Activated naive CD8-positive, alpha-beta T cell treated with anti-CD3 and anti-CD28 coated beads, Interleukin-2, amount 10 ng/mL, durations not matched to agents 7 days and 5 days (primary cell): Measurements from ENCODE around the gene GSX2. TPM values are rescaled to one million over a fixed set of nuclear protein-coding genes. Genes with fewer than 3 reads are reported as not detected.

Experiments
- ATAC-seq: fragments of 150-1000 bp; cut with Tn5 transposase; one replicate; pipeline ENCODE4 v1.10.0; 2021; ENCODE audit warnings: low read depth, moderate library complexity
- POLR2A ChIA-PET: fragments of 350-600 bp; sonication (Branson Sonifier 250); formaldehyde crosslinking; loops from one replicate; lab custom pipeline; 2021; ENCODE audit warnings: antibody characterized with exemption; lab: Charles Lee
- DNase-seq: peaks from one replicate; pipeline ENCODE4 v3.0.0; 2021
- H3K27ac Mint-ChIP-seq: one replicate; pipeline ENCODE4 v1.8.0; 2022; ENCODE audit warnings: mild to moderate bottlenecking, mixed read lengths
- H3K27me3 Mint-ChIP-seq: one replicate; pipeline ENCODE4 v1.8.0; 2022; ENCODE audit warnings: mild to moderate bottlenecking, moderate library complexity, mixed read lengths
- H3K36me3 Mint-ChIP-seq: one replicate; pipeline ENCODE4 v1.8.0; 2021; ENCODE audit warnings: mild to moderate bottlenecking, mixed read lengths
- H3K4me1 Mint-ChIP-seq: one replicate; pipeline ENCODE4 v1.8.0; 2021; ENCODE audit warnings: mixed read lengths
- H3K4me3 Mint-ChIP-seq: one replicate; pipeline ENCODE4 v1.8.0; 2022; ENCODE audit warnings: mild to moderate bottlenecking, moderate library complexity, mixed read lengths
- H3K9me3 Mint-ChIP-seq: one replicate; pipeline ENCODE4 v1.8.0; 2021; ENCODE audit warnings: mixed read lengths
- total RNA-seq, 2 experiments: library from RNA; stranded (reverse); gene quantifications; one replicate each; pipeline ENCODE4 v1.2.3, GENCODE V29; 2021

GSX2 gene
- total RNA-seq, 2 experiments from 2014 or later = not detected

DNA sequence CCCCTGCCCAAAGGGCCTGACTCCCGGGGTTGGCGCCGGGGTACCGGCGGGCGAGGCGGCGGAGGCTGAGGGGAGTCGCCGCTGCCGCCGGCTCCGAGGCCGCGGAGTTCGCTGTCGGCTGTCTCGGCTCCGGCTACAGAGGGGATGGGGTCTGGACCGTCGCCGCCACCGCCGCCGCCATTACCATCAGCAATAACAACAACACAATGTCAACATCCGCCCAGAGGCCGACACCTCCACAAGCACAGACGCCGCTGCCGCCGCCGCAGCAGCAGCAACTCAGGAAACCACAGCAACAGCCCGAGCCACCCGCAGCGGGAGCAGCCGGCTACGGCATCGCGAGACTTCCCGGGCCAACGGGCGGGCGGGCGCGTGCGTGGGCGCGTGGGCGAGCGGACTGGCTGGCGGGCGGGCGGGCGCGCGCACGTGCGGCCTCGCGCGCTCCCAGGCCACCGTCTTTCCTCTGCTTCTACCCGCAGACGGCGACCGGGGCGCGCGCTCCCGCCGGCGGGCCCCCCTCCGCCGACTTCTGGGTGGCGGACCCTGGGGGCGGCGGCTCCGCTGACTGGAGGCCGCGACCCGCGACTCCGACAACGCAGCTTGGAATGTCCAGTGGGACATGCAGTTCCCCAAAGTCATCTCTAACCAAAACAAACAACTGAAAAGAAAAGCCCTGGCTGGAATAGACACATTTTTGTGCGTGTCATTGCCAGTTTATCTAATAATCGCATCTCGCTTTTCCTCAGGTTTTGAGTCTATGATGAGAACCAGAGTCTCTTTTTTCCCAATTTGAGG is 35.4 kb upstream of the GSX2 start, which contains the start of gene CHIC2:
TSS of gene CHIC2 (minus strand) at position 289 of the 795 bp plus-strand sequence. CDS start 305 bp downstream, outside the sequence.
- DNase-seq (peak; percentile 98), ATAC-seq (peak; percentile 88)
- POLR2A ChIA-PET = no interaction called here
- H3K4me1 Mint-ChIP-seq = peaks cover 31% of the 10 kb centered on the region
- peak within 1 kb of the TSS; percentile 97 for H3K4me3 Mint-ChIP-seq
- H3K9me3 Mint-ChIP-seq = no peaks in the 10 kb centered on the region
- H3K27me3 Mint-ChIP-seq = peaks cover 2% of the 10 kb centered on the region
- peak within 1 kb of the TSS; percentile 94 for H3K27ac Mint-ChIP-seq
- peaks cover 4% of the 10 kb centered on the region for H3K36me3 Mint-ChIP-seq

DNA sequence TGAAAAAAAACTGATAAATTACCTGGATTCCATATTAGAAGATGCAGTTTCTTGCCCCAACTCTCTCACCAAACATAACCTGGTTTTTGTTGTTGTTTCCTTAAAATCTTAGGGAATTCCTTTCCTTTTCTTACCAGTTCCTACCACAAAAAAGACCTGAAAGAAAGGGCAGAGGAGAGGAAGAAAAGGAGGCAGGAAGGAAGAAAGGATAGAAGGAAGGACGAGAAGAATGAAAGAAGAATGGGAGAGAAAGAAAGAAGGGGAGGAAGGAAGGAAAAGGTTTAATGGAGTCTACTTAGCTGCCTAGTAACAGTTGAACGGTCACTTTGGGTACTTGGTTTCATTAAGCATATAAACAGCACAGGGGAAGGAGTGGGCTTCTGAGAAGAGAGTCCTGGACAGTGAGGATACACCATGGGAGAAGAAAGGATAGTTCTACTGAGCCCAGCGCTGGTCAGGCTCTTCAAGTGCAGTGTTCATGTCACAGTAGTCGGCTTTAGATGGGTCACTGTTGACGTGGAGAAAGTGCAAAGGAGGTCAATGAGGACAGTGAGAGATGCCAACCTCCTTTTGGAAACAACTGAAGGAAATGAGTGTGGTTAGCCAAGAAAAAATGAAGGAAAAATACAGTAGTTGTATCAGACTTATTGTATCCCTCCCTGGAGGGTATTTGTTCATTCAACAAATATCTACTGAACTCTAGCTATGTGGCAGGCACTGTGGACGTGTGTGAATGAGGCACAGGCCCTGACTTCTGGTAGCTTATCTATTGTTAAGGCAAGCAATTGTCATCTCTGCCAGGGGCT is 34.5 kb upstream of the GSX2 start:
- Mint-ChIP-seq H3K4me3 (peak overlapping the region; percentile 78), H3K27me3 (peaks cover 2% of the 10 kb centered on the region), H3K36me3 (peaks cover 4% of the 10 kb centered on the region), H3K27ac (peak overlapping the region; percentile 73), H3K9me3 (no peaks in the 10 kb centered on the region), H3K4me1 (peaks cover 24% of the 10 kb centered on the region)
- DNase-seq = no peak
- no peak for ATAC-seq
- POLR2A ChIA-PET = no interaction called here

DNA sequence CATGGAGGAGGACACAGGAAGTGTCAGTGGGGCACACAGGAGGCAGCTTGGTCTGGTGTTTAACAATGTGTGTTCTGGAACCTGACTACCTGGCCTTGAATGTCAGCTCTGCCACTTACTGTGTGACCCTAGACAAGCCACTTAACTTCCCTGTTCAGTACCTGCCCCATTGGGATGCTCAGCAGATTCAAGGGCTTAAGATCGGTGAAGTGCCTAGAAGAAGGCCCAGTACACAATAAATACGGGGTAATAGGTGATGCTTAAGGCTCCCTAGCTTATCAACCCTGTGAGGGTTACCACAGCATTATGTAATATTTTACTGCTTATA is 33.9 kb upstream of the GSX2 start:
- POLR2A ChIA-PET = no interaction called here
- Mint-ChIP-seq H3K36me3 (peaks cover 4% of the 10 kb centered on the region), H3K9me3 (no peaks in the 10 kb centered on the region), H3K4me3 (no peak overlapping the region), H3K27ac (no peak overlapping the region), H3K4me1 (peaks cover 21% of the 10 kb centered on the region), H3K27me3 (peaks cover 5% of the 10 kb centered on the region)
- no peak for ATAC-seq
- no peak for DNase-seq

DNA sequence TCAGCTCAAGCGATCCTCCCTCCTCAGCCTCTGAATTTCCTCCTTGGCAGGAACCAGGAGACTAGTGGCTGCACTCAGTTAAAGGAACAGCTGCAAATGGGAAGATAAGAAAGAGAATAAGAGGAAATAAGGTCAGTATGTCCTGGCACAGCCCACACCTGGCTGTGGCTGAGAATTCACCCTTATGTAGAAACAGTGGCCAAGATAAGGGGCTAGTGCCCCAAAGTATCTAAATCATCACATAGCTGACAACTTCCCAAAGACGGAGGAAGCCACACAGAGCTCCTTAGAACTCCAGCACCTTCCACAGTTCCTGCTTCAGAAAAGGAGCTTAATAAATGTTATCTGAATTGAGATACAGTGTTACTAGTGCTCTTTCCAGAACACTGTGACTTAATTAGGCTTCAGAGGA is 33.2 kb upstream of the GSX2 start:
- Mint-ChIP-seq H3K27ac (no peak overlapping the region), H3K9me3 (no peaks in the 10 kb centered on the region), H3K4me1 (peaks cover 18% of the 10 kb centered on the region), H3K27me3 (peaks cover 5% of the 10 kb centered on the region), H3K4me3 (no peak overlapping the region), H3K36me3 (peaks cover 4% of the 10 kb centered on the region)
- DNase-seq (no peak), ATAC-seq (no peak)
- POLR2A ChIA-PET = no interaction called here

DNA sequence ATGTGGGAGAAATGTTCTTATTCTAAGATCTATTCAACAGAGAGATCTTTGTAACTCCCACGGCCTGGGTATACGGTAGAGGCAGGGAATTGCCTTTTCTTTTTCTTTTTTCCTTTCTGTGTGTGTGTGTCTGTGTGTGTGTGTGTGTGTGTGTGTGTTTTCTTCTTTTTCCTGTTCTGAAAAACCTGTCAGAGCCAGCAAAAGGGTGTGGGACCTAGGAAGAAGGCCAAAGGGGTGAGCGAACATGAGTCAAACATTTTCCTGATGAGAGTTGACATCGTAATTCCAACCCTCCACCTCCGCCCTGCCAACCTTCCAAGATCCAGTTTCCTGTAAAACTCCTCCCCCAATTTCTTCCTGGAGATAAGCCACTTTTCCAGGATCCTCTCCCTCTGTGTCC is 32.8 kb upstream of the GSX2 start:
- ATAC-seq (no peak), DNase-seq (no peak)
- no peak overlapping the region for H3K27ac Mint-ChIP-seq
- no peaks in the 10 kb centered on the region for H3K9me3 Mint-ChIP-seq
- H3K4me1 Mint-ChIP-seq = peaks cover 15% of the 10 kb centered on the region
- H3K4me3 Mint-ChIP-seq = no peak overlapping the region
- peaks cover 2% of the 10 kb centered on the region for H3K36me3 Mint-ChIP-seq
- POLR2A ChIA-PET = no interaction called here
- peaks cover 5% of the 10 kb centered on the region for H3K27me3 Mint-ChIP-seq

DNA sequence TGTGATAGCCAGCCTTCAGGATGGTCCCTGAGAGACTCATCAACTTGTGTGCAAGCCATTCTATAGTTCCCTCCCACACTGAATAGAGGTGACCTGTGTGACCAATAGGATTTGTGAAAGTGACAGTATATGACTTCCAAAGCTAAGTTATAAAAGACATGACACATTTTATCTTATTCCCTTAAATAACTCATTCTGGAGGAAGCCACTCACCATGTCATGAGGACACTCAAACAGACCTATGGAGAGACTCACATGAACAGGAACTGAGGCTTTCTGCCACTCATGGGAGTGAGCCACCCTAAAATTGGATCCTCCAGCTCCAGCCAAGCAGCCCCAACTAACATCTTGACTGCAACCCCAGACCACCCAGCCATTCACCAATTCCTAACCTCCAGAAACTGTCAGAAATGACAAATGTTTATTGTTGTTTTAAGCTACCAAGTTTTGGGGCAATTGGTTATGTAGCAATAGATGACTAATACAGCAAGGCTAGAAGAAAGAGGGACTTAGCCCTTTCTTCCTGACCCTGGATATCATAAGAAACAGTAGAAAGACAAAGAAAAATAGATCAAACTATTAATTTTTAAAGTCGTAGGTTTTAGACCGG is 26.6 kb upstream of the GSX2 start:
- POLR2A ChIA-PET = no interaction called here
- no peak for ATAC-seq
- Mint-ChIP-seq H3K4me1 (no peaks in the 10 kb centered on the region), H3K27ac (no peak overlapping the region), H3K27me3 (peaks cover 22% of the 10 kb centered on the region), H3K9me3 (no peaks in the 10 kb centered on the region), H3K4me3 (no peak overlapping the region), H3K36me3 (no peaks in the 10 kb centered on the region)
- DNase-seq = no peak

DNA sequence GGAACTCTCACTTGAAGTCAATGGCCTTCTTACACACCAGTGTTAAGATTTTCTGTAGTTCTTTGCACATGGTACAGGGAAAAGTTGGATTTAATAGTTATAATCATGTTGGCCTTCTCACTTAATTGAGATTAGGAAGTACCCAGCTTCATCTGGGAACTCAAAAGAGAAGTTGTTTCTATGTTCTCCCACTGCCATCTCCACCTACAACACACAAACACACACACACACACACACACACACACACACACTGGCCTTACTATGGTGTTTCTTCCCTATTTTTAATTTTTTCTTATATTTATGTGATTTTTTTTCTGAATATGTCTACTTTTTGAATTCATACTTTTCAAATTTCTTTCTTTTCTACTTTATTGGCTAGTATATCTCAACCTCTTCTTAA is 25.6 kb upstream of the GSX2 start:
- Mint-ChIP-seq H3K4me3 (no peak overlapping the region), H3K4me1 (no peaks in the 10 kb centered on the region), H3K27me3 (peaks cover 22% of the 10 kb centered on the region), H3K36me3 (no peaks in the 10 kb centered on the region), H3K9me3 (no peaks in the 10 kb centered on the region), H3K27ac (no peak overlapping the region)
- DNase-seq (no peak), ATAC-seq (no peak)
- POLR2A ChIA-PET = no interaction called here

DNA sequence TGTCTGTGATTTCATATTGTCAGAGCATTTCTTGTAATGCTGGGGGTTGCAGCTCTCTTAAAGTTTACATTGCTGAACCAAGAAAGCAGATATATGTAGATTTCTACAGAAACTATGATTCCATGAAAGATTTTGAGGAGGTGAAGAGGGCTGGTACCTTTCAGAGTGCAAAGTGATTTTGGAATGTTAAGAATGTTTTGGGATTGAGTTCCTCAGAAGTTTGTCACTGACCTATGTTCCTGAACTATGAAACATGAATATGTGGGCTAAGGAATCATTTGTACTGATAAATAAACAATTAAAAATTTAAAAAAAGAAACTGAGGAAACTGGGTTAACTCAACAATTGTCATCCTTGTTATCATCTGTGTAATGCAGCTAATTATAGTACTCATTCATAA is 23.3 kb upstream of the GSX2 start:
- no peak for DNase-seq
- Mint-ChIP-seq H3K27me3 (peaks cover 25% of the 10 kb centered on the region), H3K4me1 (no peaks in the 10 kb centered on the region), H3K27ac (no peak overlapping the region), H3K36me3 (no peaks in the 10 kb centered on the region), H3K9me3 (no peaks in the 10 kb centered on the region), H3K4me3 (no peak overlapping the region)
- POLR2A ChIA-PET = no interaction called here
- no peak for ATAC-seq

DNA sequence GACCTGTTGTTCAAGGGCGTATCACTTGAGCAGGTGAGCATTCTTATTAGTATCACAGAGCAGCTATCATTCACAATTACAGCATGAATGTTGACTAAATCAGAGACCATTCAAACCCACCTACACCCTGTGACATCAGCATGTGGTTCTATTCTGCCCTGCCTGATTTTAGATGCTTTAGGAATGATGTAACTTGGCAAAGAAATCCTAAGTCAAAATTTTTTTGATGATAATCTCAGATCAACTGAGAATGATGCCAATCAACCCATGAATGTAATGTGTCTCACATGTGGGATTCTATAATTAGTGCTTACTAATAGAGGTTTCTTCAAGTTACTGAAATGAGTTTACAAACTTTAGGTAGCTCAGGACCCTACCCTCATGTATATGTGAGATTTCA is 22.2 kb upstream of the GSX2 start:
- Mint-ChIP-seq H3K27ac (no peak overlapping the region), H3K4me3 (no peak overlapping the region), H3K4me1 (no peaks in the 10 kb centered on the region), H3K9me3 (no peaks in the 10 kb centered on the region), H3K27me3 (peaks cover 26% of the 10 kb centered on the region), H3K36me3 (no peaks in the 10 kb centered on the region)
- ATAC-seq = no peak
- POLR2A ChIA-PET = no interaction called here
- no peak for DNase-seq

DNA sequence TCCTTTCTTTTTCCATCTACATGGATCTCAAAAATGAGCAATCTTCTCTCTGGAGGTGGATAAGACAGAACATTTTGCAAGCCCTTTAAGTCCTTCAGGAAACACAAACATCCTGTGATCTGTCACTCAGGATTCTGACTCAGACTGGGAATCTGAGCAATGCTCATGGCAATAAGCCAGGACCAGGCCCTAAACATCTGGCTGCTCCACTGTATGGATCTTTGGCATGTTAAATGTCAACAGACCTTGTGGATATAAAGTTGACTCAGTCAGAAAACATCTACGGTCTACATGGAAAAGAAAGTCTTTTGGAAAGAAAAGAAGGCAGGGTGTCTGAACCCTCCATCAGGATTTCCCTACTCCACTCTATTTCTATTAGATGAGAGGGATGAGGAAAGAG is 17.8 kb upstream of the GSX2 start:
- no peak for ATAC-seq
- Mint-ChIP-seq H3K9me3 (no peaks in the 10 kb centered on the region), H3K36me3 (no peaks in the 10 kb centered on the region), H3K4me3 (no peak overlapping the region), H3K27me3 (peaks cover 18% of the 10 kb centered on the region), H3K4me1 (no peaks in the 10 kb centered on the region), H3K27ac (no peak overlapping the region)
- POLR2A ChIA-PET = no interaction called here
- DNase-seq = no peak

DNA sequence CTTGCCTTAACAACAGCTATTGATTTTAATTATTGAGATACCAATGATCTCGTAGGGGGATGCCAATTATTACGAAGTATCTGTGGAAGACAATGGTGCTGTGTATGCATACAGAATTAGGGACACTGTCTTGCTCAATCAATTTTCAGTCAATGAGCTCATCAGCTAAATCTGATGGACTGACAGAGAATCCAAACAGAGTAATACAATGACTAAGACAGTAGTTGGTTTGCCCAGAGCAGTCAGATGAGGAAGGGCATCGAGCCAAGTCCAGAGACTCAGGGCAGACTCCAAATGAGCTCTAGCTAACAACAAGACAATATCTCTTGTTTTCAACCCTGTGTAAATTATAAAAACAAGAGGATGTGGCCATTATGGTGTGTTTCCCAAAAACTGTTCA is 14.7 kb upstream of the GSX2 start:
- Mint-ChIP-seq H3K27ac (no peak overlapping the region), H3K27me3 (peaks cover 24% of the 10 kb centered on the region), H3K4me1 (no peaks in the 10 kb centered on the region), H3K4me3 (no peak overlapping the region), H3K9me3 (no peaks in the 10 kb centered on the region), H3K36me3 (no peaks in the 10 kb centered on the region)
- POLR2A ChIA-PET = no interaction called here
- no peak for DNase-seq
- no peak for ATAC-seq

DNA sequence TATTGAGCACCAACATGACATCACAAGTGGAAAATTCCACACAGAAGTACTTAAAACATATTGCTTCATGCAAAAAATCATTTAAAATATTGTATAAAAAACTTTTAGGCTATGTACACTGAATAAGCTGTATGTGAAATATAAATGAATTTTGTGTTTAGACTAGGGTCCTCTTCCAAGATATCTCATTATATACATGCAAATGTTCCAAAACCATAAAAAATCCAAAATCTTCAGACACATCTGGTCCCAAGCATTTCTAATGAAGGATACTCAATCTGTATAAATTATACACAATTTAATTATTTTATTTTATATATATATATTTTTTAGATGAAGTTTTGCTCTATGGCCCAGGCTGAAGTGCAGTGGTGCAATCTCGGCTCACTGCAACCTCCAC is 10.1 kb upstream of the GSX2 start:
- Mint-ChIP-seq H3K36me3 (no peaks in the 10 kb centered on the region), H3K4me3 (no peak overlapping the region), H3K27ac (no peak overlapping the region), H3K27me3 (peaks cover 56% of the 10 kb centered on the region), H3K9me3 (no peaks in the 10 kb centered on the region), H3K4me1 (peaks cover 14% of the 10 kb centered on the region)
- POLR2A ChIA-PET = no interaction called here
- ATAC-seq = no peak
- no peak for DNase-seq

DNA sequence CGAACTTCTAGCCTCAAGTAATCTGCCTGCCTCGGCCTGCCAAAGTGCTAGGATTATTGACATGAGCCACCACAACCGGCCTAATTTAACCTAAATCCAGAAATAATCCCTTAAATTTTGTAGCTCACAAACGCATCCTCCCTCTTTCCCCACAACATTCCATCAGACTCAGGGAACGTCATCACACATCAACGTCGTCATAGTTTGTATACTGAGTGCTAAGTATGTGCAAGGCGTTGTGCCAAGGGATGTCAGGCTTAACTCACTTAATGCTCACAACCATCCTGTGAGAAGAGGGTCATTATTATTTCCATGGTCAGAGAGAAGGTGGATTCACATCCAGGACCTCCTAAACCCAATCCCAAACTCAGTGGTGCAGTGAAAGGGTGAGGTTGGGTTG is 9.6 kb upstream of the GSX2 start:
- ATAC-seq (no peak), DNase-seq (no peak)
- no peaks in the 10 kb centered on the region for H3K9me3 Mint-ChIP-seq
- H3K27me3 Mint-ChIP-seq = peaks cover 62% of the 10 kb centered on the region
- H3K36me3 Mint-ChIP-seq = no peaks in the 10 kb centered on the region
- no peak overlapping the region for H3K4me3 Mint-ChIP-seq
- H3K4me1 Mint-ChIP-seq = peaks cover 14% of the 10 kb centered on the region
- no peak overlapping the region for H3K27ac Mint-ChIP-seq
- POLR2A ChIA-PET = no interaction called here
